Body of pancreas (tissue), 4 donors: ENCODE results near the gene C1GALT1. TPM values are rescaled to one million over a fixed set of nuclear protein-coding genes. Genes with fewer than 3 reads are reported as not detected.
A peak's percentile ranks its signal among the peaks of the same experiment; 100 is the strongest.

ENCODE experiments used
- ATAC-seq: fragments of 150-250 bp; one replicate; pipeline ENCODE4 v1.9.1; 2016
- DNase-seq, 4 donors: peaks; one replicate each; pipeline ENCODE4 v3.0.0-alpha.2; 2019
- H3K27ac ChIP-seq, 4 donors: fragments of 200-600 bp; sonication (generic); 1 replicate in 3 of 4; 2 replicates in 1 of 4; pipeline versions ENCODE4 v1.5.1 to v1.6.1; 2016 to 2019; ENCODE audit warnings: mild to moderate bottlenecking in 1 of 4, mixed read lengths in 1 of 4, moderate library complexity in 1 of 4
- H3K27me3 ChIP-seq, 2 donors: fragments of 200-600 bp; sonication (generic); one replicate each; pipeline ENCODE4 v1.6.0; 2016; ENCODE audit warnings: mild to moderate bottlenecking in 1 of 2
- H3K36me3 ChIP-seq, 2 donors: fragments of 200-600 bp; sonication (generic); replicated peaks in 1 of 2; 2 replicates each; pipeline ENCODE4 v1.5.1; 2016; ENCODE audit warnings: low read depth in 2 of 2; ENCODE audit not compliant: insufficient read depth in 1 of 2
- H3K4me1 ChIP-seq: fragments of 200-600 bp; sonication (generic); one replicate; pipeline ENCODE4 v1.6.0; 2016
- H3K4me3 ChIP-seq, 2 donors: fragments of 200-600 bp; sonication (generic); 1 replicate in 1 of 2; 2 replicates in 1 of 2; pipeline ENCODE4 v1.5.1; 2016 to 2019
- H3K9me3 ChIP-seq, 3 donors: fragments of 200-600 bp; sonication (generic); 1 replicate in 2 of 3; 2 replicates in 1 of 3; pipeline ENCODE4 v1.5.1; 2016
- CTCF ChIP-seq, 7 experiments: fragments of 450-650 bp in 4 of 7; fragments of 200-600 bp in 3 of 7; sonication (generic) in 3 of 7; IDR thresholded peaks; one replicate each; pipeline ENCODE4 v1.5.1; 2016 to 2019; ENCODE audit warnings: antibody characterized with exemption in 7 of 7
- POLR2A ChIP-seq, 3 donors: fragments of 450-650 bp; IDR thresholded peaks; one replicate each; pipeline ENCODE4 v1.6.1; 2016; ENCODE audit warnings: antibody characterized with exemption in 3 of 3, mild to moderate bottlenecking in 2 of 3
- WGBS, 2 donors: methylation state at CpG; one replicate each; pipeline ENCODE4 v1.1.5; 2017; 5-methylcytosine and 5-hydroxymethylcytosine counted together
- intact Hi-C: fragments of 100-400 bp; cut with DNase I; formaldehyde crosslinking; loops from one replicate; pipeline ENCODE4 v1.15.1; 2023
- total RNA-seq, 2 donors: library from RNA; depleted of rRNA; stranded (reverse); fragments of >200 nt; gene quantifications; one replicate each; pipeline ENCODE4 v1.1.0, GENCODE V29; 2016

Gene C1GALT1
- total RNA-seq, 2 donors from 2014 or later: 9.1 to 13.8 TPM

GRCh38 chr7:7180725-7181449, 1.5 kb upstream of the C1GALT1 start:
- Histone ChIP-seq H3K27me3 (no peaks in the 10 kb centered on the region), H3K36me3 (no peaks in the 10 kb centered on the region), H3K4me1 (peaks cover 37% of the 10 kb centered on the region), H3K27ac (peak overlapping the region; percentile 83 to 96 (median 94)), H3K4me3 (no peak overlapping the region), H3K9me3 (peaks cover 0 to 3% (median 0%) of the 10 kb centered on the region in 3 donors)
- TF ChIP-seq CTCF (IDR thresholded peaks at IDR 0.05) (no peak), POLR2A (IDR thresholded peaks at IDR 0.05) (no peak)
- WGBS, 2 donors: 68 to 76% methylated on average over 8 of the region's 8 CpGs
- ATAC-seq (no peak), DNase-seq (peak in 3 of 4 donors; percentile 21 to 64 (median 22))
- intact Hi-C loops: no loop called here

- no peak for TF ChIP-seq POLR2A (IDR thresholded peaks at IDR 0.05)
- no peak for TF ChIP-seq CTCF (IDR thresholded peaks at IDR 0.05)
- DNase-seq: peak; percentile 35 to 71 (median 51)
- peaks cover 30% of the 10 kb centered on the region for H3K4me1 ChIP-seq
- peak overlapping the region; percentile 83 to 96 (median 94) for H3K27ac ChIP-seq
- intact Hi-C loops: no loop called here
- peak overlapping the region; percentile 19 to 36 for H3K4me3 ChIP-seq
- H3K36me3 ChIP-seq: no peaks in the 10 kb centered on the region
- no peaks in the 10 kb centered on the region for H3K27me3 ChIP-seq
- H3K9me3 ChIP-seq: peaks cover 0 to 3% (median 0%) of the 10 kb centered on the region in 3 donors
- WGBS, 2 donors: 1% methylated on average over 12 of the region's 12 CpGs
- peak; percentile 26 for ATAC-seq
These were observed 707 bp upstream of the C1GALT1 start for GRCh38 chr7:7181519-7182155.

GRCh38 chr7:7183061-7183837, 905 bp downstream of the C1GALT1 start:
- intact Hi-C loops: no loop called here
- Histone ChIP-seq H3K9me3 (peaks cover 0 to 3% (median 0%) of the 10 kb centered on the region in 3 donors), H3K27me3 (no peaks in the 10 kb centered on the region), H3K4me3 (peak overlapping the region; percentile 31 to 75), H3K36me3 (no peaks in the 10 kb centered on the region), H3K27ac (peak overlapping the region; percentile 83 to 96 (median 94)), H3K4me1 (peaks cover 21% of the 10 kb centered on the region)
- ATAC-seq (peak; percentile 45), DNase-seq (peak; percentile 70 to 78 (median 72))
- WGBS, 2 donors: 1% methylated on average over 23 of the region's 44 CpGs
- TF ChIP-seq CTCF (IDR thresholded peaks at IDR 0.05) (no peak), POLR2A (IDR thresholded peaks at IDR 0.05) (no peak)

- ATAC-seq: no peak
- Histone ChIP-seq H3K36me3 (no peaks in the 10 kb centered on the region), H3K4me3 (peak overlapping the region in 1 of 2 donors; percentile 31), H3K9me3 (peaks cover 0 to 3% (median 0%) of the 10 kb centered on the region in 3 donors), H3K27ac (peak overlapping the region in 2 of 4 donors; percentile 93 to 95), H3K4me1 (peaks cover 21% of the 10 kb centered on the region), H3K27me3 (no peaks in the 10 kb centered on the region)
- DNase-seq: no peak
- TF ChIP-seq CTCF (IDR thresholded peaks at IDR 0.05): no peak
- no peak for TF ChIP-seq POLR2A (IDR thresholded peaks at IDR 0.05)
- intact Hi-C loops: no loop called here
- 29 to 32% methylated on average over 4 of the region's 4 CpGs for WGBS, 2 donors
These were observed 1.6 kb downstream of the C1GALT1 start for GRCh38 chr7:7183838-7184463.
